ENCODE measurements around the gene PRKACA. TPM values are rescaled to one million over a fixed set of nuclear protein-coding genes. Genes with fewer than 3 reads are reported as not detected.
A peak's percentile ranks its signal among the peaks of the same experiment; 100 is the strongest.

The PRKACA gene
- total RNA-seq = 78.4 TPM

GRCh38 chr19:14117668-14118164 is at the start of gene PRKACA:
Gene PRKACA (minus strand): TSS chr19:14117762. CDS start chr19:14117547, 215 bp downstream.
- DNase-seq (ENCODE audit: low spot score) (peak; percentile 100), ATAC-seq (peak; percentile 81)

GRCh38 chr19:14166999-14167575 is 49.5 kb upstream of the PRKACA start:
- DNase-seq (ENCODE audit: low spot score) (no peak), ATAC-seq (no peak)

- no peak for DNase-seq (ENCODE audit: low spot score)
- ATAC-seq = no peak
These were observed 48.6 kb upstream of the PRKACA start for GRCh38 chr19:14165990-14166830.

- no peak for DNase-seq (ENCODE audit: low spot score)
- no peak for ATAC-seq
These were observed 47.3 kb upstream of the PRKACA start for GRCh38 chr19:14164724-14165493.

GRCh38 chr19:14164082-14164481 is 46.5 kb upstream of the PRKACA start:
- DNase-seq (ENCODE audit: low spot score) = no peak
- ATAC-seq = no peak

GRCh38 chr19:14162871-14163297 is 45.3 kb upstream of the PRKACA start:
- no peak for ATAC-seq

GRCh38 chr19:14161305-14161704 is 43.7 kb upstream of the PRKACA start:
- DNase-seq (ENCODE audit: low spot score) (no peak), ATAC-seq (no peak)

More at GRCh38 chr19:14162871-14163297, 45.3 kb upstream of the PRKACA start:
- no peak for DNase-seq (ENCODE audit: low spot score)

GRCh38 chr19:14160017-14160703 is 42.6 kb upstream of the PRKACA start:
- DNase-seq (ENCODE audit: low spot score) (no peak), ATAC-seq (no peak)

- no peak for DNase-seq (ENCODE audit: low spot score)
- ATAC-seq = no peak
These were observed 41.5 kb upstream of the PRKACA start for GRCh38 chr19:14159059-14159458.

GRCh38 chr19:14158276-14159023 is 40.9 kb upstream of the PRKACA start:
- no peak for ATAC-seq

GRCh38 chr19:14156971-14157717 is 39.6 kb upstream of the PRKACA start:
- ATAC-seq = no peak
- no peak for DNase-seq (ENCODE audit: low spot score)

More at GRCh38 chr19:14158276-14159023, 40.9 kb upstream of the PRKACA start:
- DNase-seq (ENCODE audit: low spot score) = no peak

- ATAC-seq (no peak), DNase-seq (ENCODE audit: low spot score) (no peak)
These were observed 38.6 kb upstream of the PRKACA start for GRCh38 chr19:14156122-14156521.

- no peak for DNase-seq (ENCODE audit: low spot score)
These were observed 37.8 kb upstream of the PRKACA start for GRCh38 chr19:14155371-14155770.

GRCh38 chr19:14152713-14153112 is 35.2 kb upstream of the PRKACA start:
- ATAC-seq (no peak), DNase-seq (ENCODE audit: low spot score) (no peak)

More at GRCh38 chr19:14155371-14155770, 37.8 kb upstream of the PRKACA start:
- ATAC-seq = no peak

GRCh38 chr19:14150770-14151661 is 33.5 kb upstream of the PRKACA start:
- DNase-seq (ENCODE audit: low spot score) = no peak
- no peak for ATAC-seq

GRCh38 chr19:14150041-14150769 is 32.6 kb upstream of the PRKACA start:
- no peak for ATAC-seq
- no peak for DNase-seq (ENCODE audit: low spot score)

- DNase-seq (ENCODE audit: low spot score) = peak; percentile 62
- peak; percentile 44 for ATAC-seq
These were observed 32.0 kb upstream of the PRKACA start for GRCh38 chr19:14149509-14149994.
